ENCODE measurements around the gene ZBTB43.
A peak's percentile ranks its signal among the peaks of the same experiment; 100 is the strongest.
"Not testable (repeated sequence)": the region's sequence is repeated elsewhere in the genome, so short reads cannot be mapped to it uniquely, and the experiment has no call there.

The ZBTB43 gene, protein sequence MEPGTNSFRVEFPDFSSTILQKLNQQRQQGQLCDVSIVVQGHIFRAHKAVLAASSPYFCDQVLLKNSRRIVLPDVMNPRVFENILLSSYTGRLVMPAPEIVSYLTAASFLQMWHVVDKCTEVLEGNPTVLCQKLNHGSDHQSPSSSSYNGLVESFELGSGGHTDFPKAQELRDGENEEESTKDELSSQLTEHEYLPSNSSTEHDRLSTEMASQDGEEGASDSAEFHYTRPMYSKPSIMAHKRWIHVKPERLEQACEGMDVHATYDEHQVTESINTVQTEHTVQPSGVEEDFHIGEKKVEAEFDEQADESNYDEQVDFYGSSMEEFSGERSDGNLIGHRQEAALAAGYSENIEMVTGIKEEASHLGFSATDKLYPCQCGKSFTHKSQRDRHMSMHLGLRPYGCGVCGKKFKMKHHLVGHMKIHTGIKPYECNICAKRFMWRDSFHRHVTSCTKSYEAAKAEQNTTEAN

GRCh38 chr9:126804696-126805553, at the start of gene ZBTB43:
ZBTB43 (plus strand) TSS chr9:126805040; CDS start chr9:126832510, 27,470 bp downstream.
- DNase-seq = peak; percentile 89

DNA sequence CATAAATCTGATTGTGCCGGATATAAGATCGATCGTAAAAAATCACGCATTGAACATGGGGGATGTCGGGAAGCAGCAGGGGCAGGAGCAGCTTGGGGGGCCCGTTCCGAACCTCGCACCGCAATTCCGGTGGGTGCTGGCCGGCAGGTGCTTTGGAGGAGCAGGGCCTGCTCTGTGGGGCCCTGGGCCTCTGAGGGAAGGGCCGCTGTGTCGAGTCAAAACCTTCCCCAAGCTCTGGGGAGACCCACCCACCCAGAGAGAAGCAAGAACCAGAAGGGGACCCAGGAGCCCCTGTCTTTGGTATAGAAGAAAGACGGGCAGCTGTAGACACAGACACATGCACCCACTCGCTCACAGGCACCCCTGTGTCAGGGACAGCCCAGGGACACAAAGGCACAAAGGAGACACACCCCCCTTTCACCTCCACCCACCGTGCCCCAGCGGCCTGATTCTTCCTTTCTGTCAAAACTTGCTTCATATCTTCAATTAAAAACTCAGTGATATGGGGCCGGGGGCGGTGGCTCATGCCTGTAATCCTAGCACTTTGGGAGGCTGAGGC, 49.4 kb upstream of the ZBTB43 start:
- no peak for DNase-seq

- no peak for DNase-seq
These were observed 48.6 kb upstream of the ZBTB43 start for GRCh38 chr9:126756238-126756637.

- DNase-seq = no peak
These were observed 47.9 kb upstream of the ZBTB43 start for GRCh38 chr9:126756876-126757415.

GRCh38 chr9:126758916-126759585, 45.8 kb upstream of the ZBTB43 start:
- DNase-seq = no peak

GRCh38 chr9:126761274-126761673, 43.6 kb upstream of the ZBTB43 start:
- no peak for DNase-seq

DNA sequence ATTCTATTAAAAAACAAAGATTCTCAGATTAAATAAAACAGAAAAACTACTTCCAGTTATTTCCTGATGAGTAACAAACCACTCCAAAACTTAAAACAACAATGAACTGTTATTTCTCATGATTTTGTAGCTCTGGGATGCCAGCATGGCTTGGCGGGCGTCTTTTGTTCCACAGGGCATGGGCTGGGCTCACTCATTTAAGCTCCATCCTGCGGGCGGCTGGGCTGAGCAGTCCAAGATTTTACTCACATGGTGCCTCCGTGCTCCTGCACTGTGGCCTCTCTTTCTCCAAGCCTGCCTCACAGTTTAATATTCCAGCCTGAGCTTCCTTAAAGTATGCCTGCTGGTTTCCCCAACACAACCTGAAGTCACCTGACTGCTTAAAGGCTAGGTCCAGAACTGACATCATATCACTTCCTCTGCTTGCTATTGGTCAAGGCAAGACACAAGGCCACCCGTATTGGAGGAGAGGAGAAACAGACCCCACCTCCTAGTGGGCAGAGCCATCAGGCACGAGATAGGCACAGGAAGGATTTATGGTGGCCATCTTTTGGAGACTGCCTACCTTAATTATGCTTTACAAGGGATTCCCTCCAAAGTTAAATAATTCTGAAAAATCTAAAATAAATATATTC, 41.6 kb upstream of the ZBTB43 start:
- DNase-seq = no peak

DNA sequence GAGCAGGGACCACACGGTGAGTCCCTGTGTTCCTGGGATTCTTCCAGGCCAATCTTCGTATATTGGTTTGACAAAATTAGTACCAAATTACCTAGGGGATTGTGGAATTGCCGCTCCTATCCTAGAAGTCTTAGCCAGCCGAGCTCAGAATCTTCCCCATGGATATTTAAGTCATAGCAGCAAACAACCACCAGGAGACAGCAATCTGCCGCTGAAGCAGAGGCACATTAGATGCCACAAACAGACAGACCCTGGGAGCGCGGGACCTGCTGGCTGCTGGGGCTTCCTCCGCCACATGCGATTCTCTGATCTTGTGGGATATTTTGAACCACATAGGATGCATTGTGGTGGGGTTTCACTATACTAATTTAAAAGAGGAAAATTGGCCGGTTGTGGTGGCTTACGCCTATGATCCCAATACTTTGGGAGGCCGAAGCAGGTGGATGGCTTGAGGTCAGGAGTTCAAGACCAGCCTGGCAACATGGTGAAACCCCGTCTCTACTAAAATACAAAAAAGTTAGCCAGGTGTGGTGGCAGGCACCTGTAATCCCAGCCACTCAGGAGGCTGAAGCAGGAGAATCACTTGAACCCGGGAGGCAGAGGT, 31.7 kb upstream of the ZBTB43 start:
- DNase-seq = no peak

DNA sequence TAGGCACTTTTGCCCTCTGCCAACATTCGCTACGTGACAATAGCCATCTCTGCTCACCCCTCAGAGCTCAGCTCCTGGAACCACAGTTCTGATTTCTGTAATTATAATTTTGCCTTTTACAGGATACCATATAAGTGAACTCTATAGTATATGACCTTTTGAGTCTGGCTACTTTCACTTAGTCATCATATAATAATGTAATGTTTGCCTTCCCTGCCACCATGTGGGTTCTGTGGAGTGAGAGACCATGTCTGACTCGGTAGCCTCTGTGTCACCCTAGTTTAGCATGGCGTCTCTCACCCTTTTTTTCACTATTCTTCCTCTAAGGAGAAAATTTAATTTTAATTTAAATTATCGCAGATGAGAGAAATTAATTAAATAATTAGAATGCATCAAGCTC, 28.9 kb upstream of the ZBTB43 start:
- no peak for DNase-seq

DNA sequence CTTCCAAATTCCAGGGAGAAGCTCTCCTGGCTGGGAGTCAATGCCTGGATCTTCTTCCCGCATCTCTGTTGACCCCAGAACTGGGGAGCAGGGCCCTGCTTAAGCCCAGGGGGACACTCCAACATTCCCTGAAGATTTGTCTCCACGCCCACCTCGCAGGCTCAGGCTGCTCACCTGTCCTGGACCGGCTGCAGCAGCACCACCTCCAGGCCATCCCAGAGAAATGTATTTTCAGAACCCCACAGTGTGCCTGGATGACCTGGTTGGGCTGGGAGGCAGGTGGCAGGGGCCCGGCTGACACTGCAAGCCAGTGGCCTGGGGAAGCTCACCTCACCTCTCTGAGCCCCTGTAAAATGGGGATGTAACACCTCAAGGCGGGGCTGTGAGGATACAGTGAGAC, 27.1 kb upstream of the ZBTB43 start:
- no peak for DNase-seq

GRCh38 chr9:126778141-126778540, 26.7 kb upstream of the ZBTB43 start:
- no peak for DNase-seq

- not testable (repeated sequence) for DNase-seq
These were observed 26.1 kb upstream of the ZBTB43 start for GRCh38 chr9:126778696-126779095.

GRCh38 chr9:126781186-126782052, 23.4 kb upstream of the ZBTB43 start:
- peak; percentile 49 for DNase-seq

DNA sequence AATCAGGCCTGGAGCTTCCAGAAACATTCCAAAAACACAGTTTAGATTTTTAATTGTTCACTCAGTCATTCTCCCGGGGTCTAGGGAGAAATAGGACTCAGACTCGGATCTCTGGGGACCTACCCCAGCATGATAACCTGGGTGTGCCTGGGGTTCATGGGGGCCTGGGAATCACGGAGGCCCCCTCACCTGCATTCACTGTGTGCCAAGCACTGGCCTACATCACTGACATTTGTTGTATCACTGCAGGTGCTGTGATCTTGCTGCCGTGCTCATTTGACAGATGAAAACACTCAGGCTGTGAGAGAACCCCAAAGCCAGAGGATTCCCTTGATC, 22.8 kb upstream of the ZBTB43 start:
- DNase-seq = no peak

DNA sequence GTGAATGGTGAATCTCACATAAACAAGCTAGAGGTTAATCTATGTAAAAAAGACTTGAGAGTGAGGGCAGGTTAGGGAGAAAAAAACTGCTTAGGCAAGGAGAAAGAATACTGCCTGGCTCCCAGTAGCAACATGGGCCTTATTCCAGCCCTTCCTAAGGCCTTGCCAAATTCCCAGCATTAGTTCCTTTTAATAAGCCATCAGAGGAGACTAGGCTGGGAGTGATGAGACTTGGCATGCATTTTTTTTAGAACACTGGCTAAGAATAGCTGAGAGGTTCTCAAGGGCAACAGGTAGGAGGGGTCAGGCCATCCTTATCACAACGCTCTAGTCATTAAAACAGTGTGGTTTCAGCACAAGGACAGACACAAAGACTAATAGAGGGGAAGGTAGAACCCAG, 20.9 kb upstream of the ZBTB43 start:
- DNase-seq = no peak

GRCh38 chr9:126784401-126784800, 20.4 kb upstream of the ZBTB43 start:
- no peak for DNase-seq

DNA sequence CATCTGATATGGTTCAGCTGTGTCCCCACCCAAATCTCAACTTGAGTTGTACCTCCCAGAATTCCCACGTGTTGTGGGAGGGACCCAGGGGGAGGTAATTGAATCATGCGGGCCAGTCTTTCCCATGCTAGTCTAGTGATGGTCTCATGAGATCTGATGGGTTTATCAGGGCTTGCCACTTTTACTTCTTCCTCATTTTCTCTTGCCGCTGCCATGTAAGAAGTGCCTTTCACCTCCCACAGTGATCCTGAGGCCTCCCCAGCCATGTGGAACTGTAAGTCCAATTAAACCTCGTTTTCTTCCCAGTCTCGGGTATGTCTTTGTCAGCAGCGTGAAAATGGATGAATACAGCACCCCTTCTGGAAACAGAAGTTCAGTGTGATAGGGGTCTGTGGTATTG, 20.0 kb upstream of the ZBTB43 start:
- DNase-seq = not testable (repeated sequence)

GRCh38 chr9:126788046-126788445, 16.8 kb upstream of the ZBTB43 start:
- DNase-seq = no peak

GRCh38 chr9:126788634-126789349, 16.0 kb upstream of the ZBTB43 start:
- no peak for DNase-seq

GRCh38 chr9:126790561-126790960, 14.3 kb upstream of the ZBTB43 start:
- DNase-seq = no peak

Data from GDM1 (cell line).